H1 (cell line): Measurements from ENCODE around the gene PTBP3. TPM values are rescaled to one million over a fixed set of nuclear protein-coding genes. Genes with fewer than 3 reads are reported as not detected.

ENCODE experiments used
- BACH1 ChIP-seq: IDR thresholded peaks from 2 replicates; pipeline ENCODE4 v1.6.1; 2012; ENCODE audit warnings: low read length, improper control_type of control experiment
- BCL11A ChIP-seq, 2 experiments: IDR thresholded peaks; one replicate each; pipeline ENCODE4 v1.6.1; 2011; ENCODE audit warnings: low read depth in 2 of 2, low read length in 2 of 2, mild to moderate bottlenecking in 2 of 2
- CEBPB ChIP-seq: IDR thresholded peaks from 2 replicates; pipeline ENCODE4 v1.6.1; 2012; ENCODE audit warnings: low read depth, low read length
- CHD1 ChIP-seq: IDR thresholded peaks from 2 replicates; pipeline ENCODE4 v1.6.1; 2012; ENCODE audit warnings: low read depth, low read length, improper control_type of control experiment
- CHD2 ChIP-seq: IDR thresholded peaks from 2 replicates; pipeline ENCODE4 v1.6.1; 2012; ENCODE audit warnings: low read length, improper control_type of control experiment
- CREB1 ChIP-seq: IDR thresholded peaks from 2 replicates; pipeline ENCODE4 v1.6.1; 2012; ENCODE audit warnings: inconsistent platforms
- CTBP2 ChIP-seq: IDR thresholded peaks from 2 replicates; pipeline ENCODE4 v1.7.0; 2011; ENCODE audit warnings: borderline replicate concordance, mild to moderate bottlenecking, moderate library complexity, mixed read lengths, low read length; ENCODE audit not compliant: insufficient read depth, insufficient read length
- EP300 ChIP-seq, 2 experiments: IDR thresholded peaks; 1 replicate in 1 of 2; 2 replicates in 1 of 2; pipeline ENCODE4 v1.6.1; 2011 to 2012; ENCODE audit warnings: low read depth in 2 of 2, low read length in 2 of 2, mild to moderate bottlenecking in 2 of 2, borderline replicate concordance in 1 of 2, inconsistent platforms in 1 of 2, moderate library complexity in 1 of 2
- GABPA ChIP-seq: IDR thresholded peaks from 2 replicates; pipeline ENCODE4 v1.6.1; 2011; ENCODE audit warnings: mild to moderate bottlenecking, low read length, moderate library complexity, borderline replicate concordance; ENCODE audit not compliant: insufficient read depth
- JUND ChIP-seq: IDR thresholded peaks from 2 replicates; pipeline ENCODE4 v1.6.1; 2011; ENCODE audit warnings: mild to moderate bottlenecking, improper control_type of control experiment, low read length
- KDM1A ChIP-seq: fragments of 200-600, 300-600 bp; sonication (generic); IDR thresholded peaks from 2 replicates; pipeline ENCODE4 v1.7.1; 2016; ENCODE audit warnings: mild to moderate bottlenecking, low read length, borderline replicate concordance
- KDM5A ChIP-seq: fragments of 200-600 bp; IDR thresholded peaks from 2 replicates; pipeline ENCODE4 v1.7.1; 2012; ENCODE audit warnings: mild to moderate bottlenecking, low read length, inconsistent platforms, mixed read lengths
- MAFK ChIP-seq: IDR thresholded peaks from 2 replicates; pipeline ENCODE4 v1.6.1; 2012; ENCODE audit warnings: low read depth, mild to moderate bottlenecking, improper control_type of control experiment, low read length
- MAX ChIP-seq: IDR thresholded peaks from 2 replicates; pipeline ENCODE4 v1.6.1; 2012; ENCODE audit warnings: inconsistent platforms
- POLR2A ChIP-seq, 2 experiments: IDR thresholded peaks; 1 replicate in 1 of 2; 2 replicates in 1 of 2; pipeline ENCODE4 v1.6.1; 2011; ENCODE audit warnings: low read depth in 2 of 2, low read length in 2 of 2, mild to moderate bottlenecking in 2 of 2; ENCODE audit errors: control extremely low read depth in 1 of 2
- RBBP5 ChIP-seq: IDR thresholded peaks from 2 replicates; pipeline ENCODE4 v1.7.1; 2012; ENCODE audit warnings: low read depth, mild to moderate bottlenecking, inconsistent platforms, low read length, moderate library complexity, borderline replicate concordance
- RXRA ChIP-seq: IDR thresholded peaks from 2 replicates; pipeline ENCODE4 v1.6.1; 2011; ENCODE audit warnings: low read depth, mild to moderate bottlenecking, low read length, moderate library complexity; ENCODE audit not compliant: insufficient read depth
- SP2 ChIP-seq: IDR thresholded peaks from 2 replicates; pipeline ENCODE4 v1.6.1; 2012; ENCODE audit warnings: mild to moderate bottlenecking, low read length, inconsistent platforms
- SP4 ChIP-seq: IDR thresholded peaks from 2 replicates; pipeline ENCODE4 v1.6.1; 2012; ENCODE audit warnings: low read length, inconsistent platforms
- SUZ12 ChIP-seq: fragments of 200-600 bp; sonication (generic); IDR thresholded peaks from 2 replicates; pipeline ENCODE4 v1.6.1; 2012; ENCODE audit warnings: mild to moderate bottlenecking, inconsistent platforms, low read length, moderate library complexity, mixed read lengths
- TAF7 ChIP-seq: optimal IDR thresholded peaks from 2 replicates; pipeline ENCODE3; 2011; ENCODE audit warnings: low read depth, mild to moderate bottlenecking, inconsistent platforms, low read length, moderate library complexity, borderline replicate concordance
- TBP ChIP-seq: IDR thresholded peaks from 2 replicates; pipeline ENCODE4 v1.6.1; 2011; ENCODE audit warnings: low read depth, low read length, improper control_type of control experiment
- TCF12 ChIP-seq: IDR thresholded peaks from 2 replicates; pipeline ENCODE4 v1.6.1; 2011; ENCODE audit warnings: low read depth, mild to moderate bottlenecking, low read length
- ZNF274 ChIP-seq: IDR thresholded peaks from 2 replicates; pipeline ENCODE4 v1.7.0; 2012; ENCODE audit warnings: low read length, borderline replicate concordance; ENCODE audit errors: extremely low read depth
- polyA plus RNA-seq, 7 experiments: library from polyadenylated mRNA; depleted of rRNA in 3 of 7; stranded (reverse) in 5 of 7; unstranded in 2 of 7; fragments of >200 nt in 5 of 7; fragments of 200-250 nt in 2 of 7; gene quantifications; 1 replicate in 5 of 7; 2 replicates in 1 of 7; 4 replicates in 1 of 7; pipeline versions ENCODE4 v1.2.1 to v1.2.3, GENCODE V29; 2011 to 2013; ENCODE audit warnings: missing spikeins in 2 of 7, mixed read lengths in 2 of 7
- total RNA-seq: library from RNA; stranded (reverse); fragmentation: NEBNext Ultra II Directional; extraction: Animal tissue kit (Norgen Biotek cat#: 25700); gene quantifications from 2 replicates; pipeline ENCODE4 v1.2.1, GENCODE V29; 2021
- TF ChIP-seq, protein P1 (sequence below): IDR thresholded peaks from 2 replicates; pipeline ENCODE4 v1.6.1; 2012; ENCODE audit warnings: inconsistent platforms

Gene PTBP3
- total and polyA plus RNA-seq, 2 of the 8 experiments (the other 6 are each of a cell fraction or from before 2014, with no cell fraction given): 51.0 to 124 TPM

- TF ChIP-seq POLR2A (IDR thresholded peaks at IDR 0.05; ENCODE audit: control extremely low read depth in 1 of 2, low read depth in 2 of 2, low read length in 2 of 2): peak; percentile 79 to 89
- no peak for TF ChIP-seq TCF12
- no peak for TF ChIP-seq CHD1
- peak; percentile 74 for TF ChIP-seq TAF7
- TF ChIP-seq BACH1: no peak
- TF ChIP-seq KDM1A: no peak
- TF ChIP-seq, protein P1, sequence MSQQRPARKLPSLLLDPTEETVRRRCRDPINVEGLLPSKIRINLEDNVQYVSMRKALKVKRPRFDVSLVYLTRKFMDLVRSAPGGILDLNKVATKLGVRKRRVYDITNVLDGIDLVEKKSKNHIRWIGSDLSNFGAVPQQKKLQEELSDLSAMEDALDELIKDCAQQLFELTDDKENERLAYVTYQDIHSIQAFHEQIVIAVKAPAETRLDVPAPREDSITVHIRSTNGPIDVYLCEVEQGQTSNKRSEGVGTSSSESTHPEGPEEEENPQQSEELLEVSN: peak; percentile 93
- TF ChIP-seq TBP: peak; percentile 59
- TF ChIP-seq BCL11A (IDR thresholded peaks at IDR 0.05; ENCODE audit: low read depth in 2 of 2, low read length in 2 of 2): no peak
- no peak for TF ChIP-seq ZNF274
- TF ChIP-seq RXRA: no peak
- peak; percentile 63 for TF ChIP-seq RBBP5
- TF ChIP-seq EP300 (IDR thresholded peaks at IDR 0.05; ENCODE audit: borderline replicate concordance in 1 of 2, low read depth in 2 of 2, low read length in 2 of 2): no peak
- TF ChIP-seq CTBP2: no peak
- no peak for TF ChIP-seq KDM5A
- TF ChIP-seq SUZ12: no peak
- no peak for TF ChIP-seq MAFK
- TF ChIP-seq GABPA: no peak
- peak; percentile 32; the same call in 1 of the 2 replicates for TF ChIP-seq MAX
- no peak for TF ChIP-seq SP2
- TF ChIP-seq JUND: no peak
- no peak for TF ChIP-seq CEBPB
- 0 out of 2 replicates have a peak, but pooled peaks have one; percentile 10 for TF ChIP-seq CHD2
- no peak for TF ChIP-seq SP4
- TF ChIP-seq CREB1: peak; percentile 75
Observed at GRCh38 chr9:112379177-112380101, 46.0 kb upstream of the PTBP3 start (continued).
